Gastrocnemius medialis (tissue), 4 donors: ENCODE results near the gene SH2D3A. TPM values are rescaled to one million over a fixed set of nuclear protein-coding genes. Genes with fewer than 3 reads are reported as not detected.
A peak's percentile ranks its signal among the peaks of the same experiment; 100 is the strongest.
"Not testable (repeated sequence)": the region's sequence is repeated elsewhere in the genome, so short reads cannot be mapped to it uniquely, and the experiment has no call there.

ENCODE experiments used
- ATAC-seq, 2 donors: fragments of 150-250 bp; one replicate each; pipeline ENCODE4 v1.9.1; 2016
- DNase-seq, 2 donors: peaks; one replicate each; pipeline ENCODE4 v3.0.0-alpha.2; 2019
- H3K27ac ChIP-seq, 4 donors: fragments of 200-600 bp; sonication (generic); 1 replicate in 1 of 4; 2 replicates in 3 of 4; pipeline ENCODE4 v1.5.1; 2016 to 2018; ENCODE audit warnings: mild to moderate bottlenecking in 2 of 4, moderate library complexity in 1 of 4
- H3K27me3 ChIP-seq, 3 donors: fragments of 200-600 bp; sonication (generic) in 2 of 3; 1 replicate in 1 of 3; 2 replicates in 2 of 3; pipeline versions ENCODE4 v1.5.1 to v1.6.0; 2016 to 2019; ENCODE audit warnings: mild to moderate bottlenecking in 1 of 3, moderate library complexity in 1 of 3
- H3K36me3 ChIP-seq, 2 donors: fragments of 200-600 bp; sonication (generic) in 1 of 2; one replicate each; pipeline ENCODE4 v1.5.1; 2017 to 2018
- H3K4me1 ChIP-seq, 2 donors: fragments of 200-600 bp; sonication (generic) in 1 of 2; one replicate each; pipeline ENCODE4 v1.5.1; 2016 to 2017; ENCODE audit warnings: mild to moderate bottlenecking in 2 of 2
- H3K4me3 ChIP-seq, 4 donors: fragments of 200-600 bp; sonication (generic) in 3 of 4; 1 replicate in 1 of 4; 2 replicates in 3 of 4; pipeline ENCODE4 v1.5.1; 2016 to 2019; ENCODE audit warnings: mild to moderate bottlenecking in 2 of 4
- H3K9me3 ChIP-seq, 3 donors: fragments of 200-600 bp; sonication (generic) in 2 of 3; 1 replicate in 1 of 3; 2 replicates in 2 of 3; pipeline ENCODE4 v1.5.1; 2016 to 2019
- POLR2A ChIP-seq, 2 donors: fragments of 450-650 bp; IDR thresholded peaks; one replicate each; pipeline ENCODE4 v1.6.1; 2017; ENCODE audit warnings: antibody characterized with exemption in 2 of 2, mild to moderate bottlenecking in 2 of 2, moderate library complexity in 2 of 2
- in situ Hi-C, 4 donors: fragments of 200-750 bp; cut with MboI; loops; one replicate each; pipeline versions ENCODE4 v1.15.0 to v1.8.0; 2017; ENCODE audit warnings: low sequenced_read_pairs in 4 of 4
- intact Hi-C: fragments of 100-400 bp; cut with DNase I; formaldehyde crosslinking; loops from one replicate; pipeline ENCODE4 v1.15.1; 2023; ENCODE audit warnings: low total_unique reads
- total RNA-seq, 4 donors: library from RNA; depleted of rRNA; stranded (reverse); fragments of >200 nt; gene quantifications; one replicate each; pipeline versions ENCODE4 v1.1.0 to v1.2.3, GENCODE V29; 2016
- TF ChIP-seq, protein P1 (sequence below), 5 experiments: fragments of 450-650 bp in 3 of 5; fragments of 200-600 bp in 2 of 5; sonication (generic) in 2 of 5; IDR thresholded peaks in 4 of 5; conservative IDR thresholded peaks in 1 of 5; 1 replicate in 4 of 5; 2 replicates in 1 of 5; pipeline ENCODE4 v1.5.1; 2016 to 2019; ENCODE audit warnings: antibody characterized with exemption in 5 of 5, mild to moderate bottlenecking in 3 of 5, moderate library complexity in 3 of 5

Gene SH2D3A
- total RNA-seq, 4 donors from 2014 or later: not detected

DNA sequence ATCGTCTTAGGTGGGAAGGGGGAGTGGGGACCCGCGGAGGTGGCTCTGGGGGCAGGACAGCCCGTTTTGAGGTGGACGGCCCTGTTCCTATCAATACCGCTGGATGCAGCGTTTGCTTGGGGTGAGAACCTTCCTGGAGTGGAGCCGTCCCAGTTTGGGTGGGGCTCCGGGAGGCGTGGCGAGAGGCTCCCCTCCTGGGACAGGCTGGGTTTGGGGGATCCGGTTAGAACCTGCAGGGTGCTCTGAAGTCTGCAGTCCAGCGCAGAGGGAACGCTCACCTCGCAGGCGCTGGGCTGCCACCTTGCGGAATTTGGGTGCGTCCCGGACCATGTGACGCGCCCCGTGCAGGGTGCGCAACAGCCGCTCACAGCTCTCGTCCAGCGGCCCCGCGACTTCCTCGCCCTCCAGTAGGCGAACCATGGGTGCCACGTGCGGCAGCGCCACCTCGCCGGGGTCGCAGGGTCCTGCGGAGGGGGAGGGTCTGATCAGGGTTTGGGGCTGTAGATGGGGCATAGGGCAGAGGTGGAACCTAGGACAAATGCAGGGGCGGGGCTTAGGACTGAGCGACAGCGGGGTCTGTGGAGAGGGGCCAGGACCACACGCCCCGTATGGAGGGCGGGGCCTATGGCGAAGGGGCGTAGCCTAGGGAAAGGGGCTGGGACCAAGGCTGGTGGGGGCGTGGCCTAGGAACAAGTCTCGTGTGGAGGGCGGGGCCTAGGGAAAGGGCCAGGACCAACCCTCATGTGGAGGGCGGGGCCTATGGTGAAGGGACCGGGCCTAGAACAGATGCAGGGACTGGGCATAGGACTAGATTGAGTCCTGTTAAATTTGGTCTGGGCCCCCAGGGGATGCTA, 13.8 kb downstream of the SH2D3A start:
- H3K36me3 ChIP-seq: peaks cover 0 to 37% of the 10 kb centered on the region in 2 donors
- TF ChIP-seq, protein P1, sequence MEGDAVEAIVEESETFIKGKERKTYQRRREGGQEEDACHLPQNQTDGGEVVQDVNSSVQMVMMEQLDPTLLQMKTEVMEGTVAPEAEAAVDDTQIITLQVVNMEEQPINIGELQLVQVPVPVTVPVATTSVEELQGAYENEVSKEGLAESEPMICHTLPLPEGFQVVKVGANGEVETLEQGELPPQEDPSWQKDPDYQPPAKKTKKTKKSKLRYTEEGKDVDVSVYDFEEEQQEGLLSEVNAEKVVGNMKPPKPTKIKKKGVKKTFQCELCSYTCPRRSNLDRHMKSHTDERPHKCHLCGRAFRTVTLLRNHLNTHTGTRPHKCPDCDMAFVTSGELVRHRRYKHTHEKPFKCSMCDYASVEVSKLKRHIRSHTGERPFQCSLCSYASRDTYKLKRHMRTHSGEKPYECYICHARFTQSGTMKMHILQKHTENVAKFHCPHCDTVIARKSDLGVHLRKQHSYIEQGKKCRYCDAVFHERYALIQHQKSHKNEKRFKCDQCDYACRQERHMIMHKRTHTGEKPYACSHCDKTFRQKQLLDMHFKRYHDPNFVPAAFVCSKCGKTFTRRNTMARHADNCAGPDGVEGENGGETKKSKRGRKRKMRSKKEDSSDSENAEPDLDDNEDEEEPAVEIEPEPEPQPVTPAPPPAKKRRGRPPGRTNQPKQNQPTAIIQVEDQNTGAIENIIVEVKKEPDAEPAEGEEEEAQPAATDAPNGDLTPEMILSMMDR (IDR thresholded peaks at IDR 0.05 in 4 of 5, conservative IDR thresholded peaks at IDR 0.05 in 1 of 5): peak; percentile 62 to 74 (median 69)
- TF ChIP-seq POLR2A (IDR thresholded peaks at IDR 0.05): no peak
- no peaks in the 10 kb centered on the region for H3K27me3 ChIP-seq
- peak; percentile 84 to 90 for ATAC-seq
- H3K4me3 ChIP-seq: peak overlapping the region; percentile 44 to 64 (median 57)
- intact Hi-C loops (loop anchor here (1.0 to 5.0 kb wide), 2 partner anchors 15 to 109 kb away; no protein-coding TSS in a partner anchor), in situ Hi-C loops (no loop called here)
- peaks cover 17 to 20% of the 10 kb centered on the region in 2 donors for H3K4me1 ChIP-seq
- H3K9me3 ChIP-seq: no peaks in the 10 kb centered on the region
- peak; percentile 74 to 87 for DNase-seq
- H3K27ac ChIP-seq: peak overlapping the region; percentile 77 to 92 (median 89)

DNA sequence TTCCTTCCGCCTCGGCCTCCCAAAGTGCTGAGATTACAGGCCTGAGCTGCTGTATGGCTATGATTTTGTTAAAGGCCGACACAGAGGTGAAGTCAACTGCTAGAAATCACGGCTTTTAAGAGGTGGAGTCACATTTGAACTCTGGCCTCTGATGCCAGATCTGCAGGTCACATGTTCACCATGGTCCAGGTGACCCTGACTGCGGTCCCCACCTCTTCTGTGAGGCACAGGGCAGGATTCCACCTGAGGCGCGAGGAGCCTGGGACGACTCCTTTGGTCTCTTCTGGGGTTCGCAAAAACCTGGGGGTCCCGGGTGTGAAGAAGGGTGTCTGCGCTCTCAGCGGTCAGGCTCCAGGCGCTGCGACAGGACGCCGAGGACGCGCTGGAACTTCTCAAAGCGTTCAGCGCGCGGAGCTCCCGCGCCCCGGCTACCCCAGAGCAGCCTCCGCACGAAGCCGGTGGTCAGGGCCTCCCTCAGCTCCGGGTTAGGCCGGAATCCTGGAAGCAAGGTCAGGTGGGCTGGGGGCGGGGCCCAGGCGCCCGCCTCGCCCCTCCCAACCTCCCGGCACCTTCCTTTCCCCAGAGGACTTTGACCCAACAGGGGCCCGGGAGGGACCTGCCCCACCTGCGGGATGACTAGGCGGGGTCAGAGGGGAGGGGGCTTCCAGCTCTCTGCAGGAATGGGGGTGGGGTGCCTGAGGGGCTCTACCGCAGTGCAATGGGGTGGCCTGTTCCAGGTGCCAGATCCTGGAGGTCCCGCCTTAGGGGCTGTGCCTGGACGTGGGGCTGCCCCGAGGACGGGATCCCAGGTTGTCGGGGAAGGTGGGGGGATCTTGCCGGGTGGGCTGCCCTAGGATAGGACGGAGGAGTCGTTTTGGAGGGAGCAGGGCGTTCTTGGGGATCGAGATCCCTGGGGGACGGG, 14.7 kb downstream of the SH2D3A start:
- peaks cover 0 to 46% of the 10 kb centered on the region in 2 donors for H3K36me3 ChIP-seq
- no peaks in the 10 kb centered on the region for H3K9me3 ChIP-seq
- peaks cover 22 to 25% of the 10 kb centered on the region in 2 donors for H3K4me1 ChIP-seq
- peak overlapping the region; percentile 77 to 92 (median 89) for H3K27ac ChIP-seq
- DNase-seq: no peak
- peak in 1 of 2 donors; percentile 4 for ATAC-seq
- in situ Hi-C loops (no loop called here), intact Hi-C loops (loop anchor here (1.0 to 5.0 kb wide), 2 partner anchors 14 to 110 kb away; no protein-coding TSS in a partner anchor)
- H3K27me3 ChIP-seq: no peaks in the 10 kb centered on the region
- no peak for TF ChIP-seq POLR2A (IDR thresholded peaks at IDR 0.05)
- TF ChIP-seq, protein P1 (IDR thresholded peaks at IDR 0.05 in 4 of 5, conservative IDR thresholded peaks at IDR 0.05 in 1 of 5): no peak
- peak overlapping the region; percentile 44 to 64 (median 57) for H3K4me3 ChIP-seq

DNA sequence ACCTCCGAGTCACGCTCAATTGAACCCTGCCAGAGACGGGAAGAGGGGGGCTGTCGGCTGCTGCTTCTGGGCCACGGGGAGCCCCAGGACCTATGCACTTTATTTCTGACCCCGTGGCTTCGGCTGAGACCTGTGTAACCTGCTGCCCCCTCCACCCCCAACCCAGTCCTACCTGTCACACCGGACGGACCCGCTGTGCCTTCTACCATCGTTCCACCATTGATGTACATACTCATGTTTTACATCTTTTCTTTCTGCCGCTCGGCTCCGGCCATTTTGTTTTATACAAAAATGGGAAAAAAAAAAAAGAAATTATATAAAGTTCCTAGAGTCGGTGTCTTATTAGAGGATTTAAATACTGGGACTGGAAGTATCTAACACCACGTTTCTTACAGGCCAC, 16.0 kb downstream of the SH2D3A start:
- ATAC-seq: no peak
- H3K9me3 ChIP-seq: no peaks in the 10 kb centered on the region
- H3K4me1 ChIP-seq: peaks cover 22 to 28% of the 10 kb centered on the region in 2 donors
- no peak overlapping the region for H3K4me3 ChIP-seq
- DNase-seq: no peak
- peak overlapping the region in 1 of 4 donors; percentile 92 for H3K27ac ChIP-seq
- no peaks in the 10 kb centered on the region for H3K27me3 ChIP-seq
- TF ChIP-seq, protein P1 (IDR thresholded peaks at IDR 0.05 in 4 of 5, conservative IDR thresholded peaks at IDR 0.05 in 1 of 5): no peak
- TF ChIP-seq POLR2A (IDR thresholded peaks at IDR 0.05): no peak
- intact Hi-C loops (loop anchor here (5.0 kb wide), 1 partner anchor 111 kb away; no protein-coding TSS in a partner anchor), in situ Hi-C loops (no loop called here)
- peaks cover 0 to 59% of the 10 kb centered on the region in 2 donors for H3K36me3 ChIP-seq

DNA sequence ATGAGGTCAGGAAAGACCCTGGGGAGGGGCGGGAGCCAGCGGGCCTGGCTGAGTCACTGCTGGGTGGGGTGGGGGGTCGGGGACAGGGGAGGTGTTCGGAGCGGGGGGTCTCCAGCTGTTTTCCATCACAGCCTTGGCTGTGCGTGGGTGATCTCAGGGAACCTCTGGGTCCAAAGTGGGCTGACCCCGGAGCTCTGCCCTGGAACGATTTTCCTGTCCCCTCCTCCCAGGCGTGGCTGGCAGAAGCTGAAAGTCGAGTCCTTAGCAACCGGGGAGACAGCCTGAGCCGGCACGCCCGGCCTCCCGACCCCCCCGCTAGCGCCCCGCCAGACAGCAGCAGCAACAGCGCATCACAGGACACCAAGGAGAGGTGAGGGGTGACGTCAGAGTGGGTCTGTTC, 17.2 kb downstream of the SH2D3A start:
- H3K9me3 ChIP-seq: no peaks in the 10 kb centered on the region
- peaks cover 29 to 39% of the 10 kb centered on the region in 2 donors for H3K4me1 ChIP-seq
- H3K27ac ChIP-seq: peak overlapping the region; percentile 62 to 96 (median 72)
- DNase-seq (no peak), ATAC-seq (no peak)
- in situ Hi-C loops (no loop called here), intact Hi-C loops (loop anchor here (5.0 kb wide), 1 partner anchor 112 kb away; no protein-coding TSS in a partner anchor)
- H3K27me3 ChIP-seq: no peaks in the 10 kb centered on the region
- H3K4me3 ChIP-seq: no peak overlapping the region
- no peak for TF ChIP-seq POLR2A (IDR thresholded peaks at IDR 0.05)
- TF ChIP-seq, protein P1 (IDR thresholded peaks at IDR 0.05 in 4 of 5, conservative IDR thresholded peaks at IDR 0.05 in 1 of 5): no peak
- H3K36me3 ChIP-seq: peaks cover 0 to 67% of the 10 kb centered on the region in 2 donors

DNA sequence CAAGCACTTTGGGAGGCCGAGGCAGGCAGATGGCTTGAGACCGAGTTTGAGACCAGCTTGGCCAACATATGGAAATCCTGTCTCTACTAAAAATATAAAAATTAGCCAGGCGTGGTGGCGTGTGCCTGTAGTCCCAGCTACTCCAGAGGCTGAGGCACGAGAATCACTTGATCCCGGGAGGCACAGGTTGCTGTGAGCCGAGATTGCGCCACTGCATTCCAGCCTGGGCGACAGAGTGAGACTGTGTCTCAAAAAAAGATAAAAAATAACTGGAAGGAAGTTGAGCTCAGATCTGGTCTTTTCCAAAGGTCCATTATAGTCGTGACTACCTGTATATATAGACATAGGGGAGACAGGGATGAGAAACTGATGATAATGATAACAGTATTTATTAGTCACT, 18.7 kb downstream of the SH2D3A start:
- peak overlapping the region; percentile 62 to 96 (median 72) for H3K27ac ChIP-seq
- peak; percentile 36 to 78 for DNase-seq
- ATAC-seq, H3K9me3 ChIP-seq, intact Hi-C loops, H3K27me3 ChIP-seq, H3K4me3 ChIP-seq: not testable (repeated sequence)
- in situ Hi-C loops: loop anchor here in 2 of 4 donors (25.0 kb wide), 2 partner anchors 236 to 361 kb away; partner anchors contain the start of genes GTF2F1 (in 1 of the 2), PSPN (in 1 of the 2) and TUBB4A (in 1 of the 2)
- H3K36me3 ChIP-seq: peaks cover 0 to 80% of the 10 kb centered on the region in 2 donors
- peaks cover 43 to 54% of the 10 kb centered on the region in 2 donors for H3K4me1 ChIP-seq
